ENCODE data around the gene VSNL1. TPM values are rescaled to one million over a fixed set of nuclear protein-coding genes. Genes with fewer than 3 reads are reported as not detected.

The VSNL1 gene
- total and polyA plus RNA-seq, 2 experiments from 2014 or later = 102 to 112 TPM

DNA sequence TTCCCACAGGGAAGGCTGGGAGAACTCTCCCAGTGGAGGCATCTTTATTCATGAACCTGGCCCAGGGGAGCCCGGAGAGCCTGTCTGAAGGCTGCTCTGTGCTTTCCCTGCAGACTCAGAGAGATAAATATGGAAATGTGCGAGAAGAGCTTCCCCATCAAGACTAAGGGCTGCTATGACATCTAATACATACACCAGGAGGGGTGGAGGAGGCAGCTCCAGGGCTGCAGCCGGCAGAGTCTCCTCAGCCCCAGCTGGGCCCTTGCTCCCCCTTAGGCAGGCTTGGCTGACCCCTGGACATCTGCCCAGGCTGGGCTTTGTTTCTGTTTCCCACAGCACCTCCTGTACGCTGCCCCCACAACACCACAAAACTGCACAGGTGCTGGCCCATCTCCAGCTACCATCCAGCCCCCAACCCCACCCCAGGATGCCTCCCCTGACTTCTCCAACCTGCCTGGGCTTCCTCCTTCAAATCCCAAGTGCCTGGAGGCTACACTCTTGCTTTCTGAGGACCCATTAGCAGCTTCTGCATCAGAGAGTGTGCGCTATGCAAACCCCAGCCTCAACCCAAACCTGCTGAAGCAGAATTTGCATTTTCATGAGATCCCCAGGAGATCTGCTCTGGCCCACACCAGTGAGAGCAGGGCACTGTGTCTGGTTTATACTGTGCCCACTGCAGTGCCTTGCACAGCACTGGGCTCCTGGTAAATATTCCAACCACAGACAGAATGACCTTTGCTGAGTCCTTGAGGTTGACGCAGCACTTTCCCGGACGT, 96.8 kb downstream of the VSNL1 start:
- ATAC-seq = peak; percentile 51
- Histone ChIP-seq H3K27me3 (ENCODE audit: insufficient read depth) (no peaks in the 10 kb centered on the region), H3K4me2 (no peak overlapping the region), H3K4me1 (ENCODE audit: insufficient read depth) (no peaks in the 10 kb centered on the region; the same call in 1 of the 2 replicates), H3K4me3 (no peak overlapping the region), H3K27ac (ENCODE audit: low read depth) (no peak overlapping the region), H3K9me2 (ENCODE audit: insufficient read depth) (no peaks in the 10 kb centered on the region), H4K20me1 (replicated peaks; ENCODE audit: insufficient read depth) (peaks cover 8% of the 10 kb centered on the region), H3F3A (replicated peaks; ENCODE audit: low read depth) (no peaks in the 10 kb centered on the region), H3K79me2 (replicated peaks; ENCODE audit: insufficient read depth) (0 out of 2 replicates have a peak, but pooled peaks cover 3% of the 10 kb centered on the region), H3K36me3 (ENCODE audit: insufficient read depth) (no peaks in the 10 kb centered on the region), H2AFZ (no peak overlapping the region)
- H3K27ac Mint-ChIP-seq = peak overlapping the region; percentile 16
- peaks cover 7% of the 10 kb centered on the region; the same call in 1 of the 3 replicates for H3K9me3 Mint-ChIP-seq
- TF ChIP-seq, protein P1, sequence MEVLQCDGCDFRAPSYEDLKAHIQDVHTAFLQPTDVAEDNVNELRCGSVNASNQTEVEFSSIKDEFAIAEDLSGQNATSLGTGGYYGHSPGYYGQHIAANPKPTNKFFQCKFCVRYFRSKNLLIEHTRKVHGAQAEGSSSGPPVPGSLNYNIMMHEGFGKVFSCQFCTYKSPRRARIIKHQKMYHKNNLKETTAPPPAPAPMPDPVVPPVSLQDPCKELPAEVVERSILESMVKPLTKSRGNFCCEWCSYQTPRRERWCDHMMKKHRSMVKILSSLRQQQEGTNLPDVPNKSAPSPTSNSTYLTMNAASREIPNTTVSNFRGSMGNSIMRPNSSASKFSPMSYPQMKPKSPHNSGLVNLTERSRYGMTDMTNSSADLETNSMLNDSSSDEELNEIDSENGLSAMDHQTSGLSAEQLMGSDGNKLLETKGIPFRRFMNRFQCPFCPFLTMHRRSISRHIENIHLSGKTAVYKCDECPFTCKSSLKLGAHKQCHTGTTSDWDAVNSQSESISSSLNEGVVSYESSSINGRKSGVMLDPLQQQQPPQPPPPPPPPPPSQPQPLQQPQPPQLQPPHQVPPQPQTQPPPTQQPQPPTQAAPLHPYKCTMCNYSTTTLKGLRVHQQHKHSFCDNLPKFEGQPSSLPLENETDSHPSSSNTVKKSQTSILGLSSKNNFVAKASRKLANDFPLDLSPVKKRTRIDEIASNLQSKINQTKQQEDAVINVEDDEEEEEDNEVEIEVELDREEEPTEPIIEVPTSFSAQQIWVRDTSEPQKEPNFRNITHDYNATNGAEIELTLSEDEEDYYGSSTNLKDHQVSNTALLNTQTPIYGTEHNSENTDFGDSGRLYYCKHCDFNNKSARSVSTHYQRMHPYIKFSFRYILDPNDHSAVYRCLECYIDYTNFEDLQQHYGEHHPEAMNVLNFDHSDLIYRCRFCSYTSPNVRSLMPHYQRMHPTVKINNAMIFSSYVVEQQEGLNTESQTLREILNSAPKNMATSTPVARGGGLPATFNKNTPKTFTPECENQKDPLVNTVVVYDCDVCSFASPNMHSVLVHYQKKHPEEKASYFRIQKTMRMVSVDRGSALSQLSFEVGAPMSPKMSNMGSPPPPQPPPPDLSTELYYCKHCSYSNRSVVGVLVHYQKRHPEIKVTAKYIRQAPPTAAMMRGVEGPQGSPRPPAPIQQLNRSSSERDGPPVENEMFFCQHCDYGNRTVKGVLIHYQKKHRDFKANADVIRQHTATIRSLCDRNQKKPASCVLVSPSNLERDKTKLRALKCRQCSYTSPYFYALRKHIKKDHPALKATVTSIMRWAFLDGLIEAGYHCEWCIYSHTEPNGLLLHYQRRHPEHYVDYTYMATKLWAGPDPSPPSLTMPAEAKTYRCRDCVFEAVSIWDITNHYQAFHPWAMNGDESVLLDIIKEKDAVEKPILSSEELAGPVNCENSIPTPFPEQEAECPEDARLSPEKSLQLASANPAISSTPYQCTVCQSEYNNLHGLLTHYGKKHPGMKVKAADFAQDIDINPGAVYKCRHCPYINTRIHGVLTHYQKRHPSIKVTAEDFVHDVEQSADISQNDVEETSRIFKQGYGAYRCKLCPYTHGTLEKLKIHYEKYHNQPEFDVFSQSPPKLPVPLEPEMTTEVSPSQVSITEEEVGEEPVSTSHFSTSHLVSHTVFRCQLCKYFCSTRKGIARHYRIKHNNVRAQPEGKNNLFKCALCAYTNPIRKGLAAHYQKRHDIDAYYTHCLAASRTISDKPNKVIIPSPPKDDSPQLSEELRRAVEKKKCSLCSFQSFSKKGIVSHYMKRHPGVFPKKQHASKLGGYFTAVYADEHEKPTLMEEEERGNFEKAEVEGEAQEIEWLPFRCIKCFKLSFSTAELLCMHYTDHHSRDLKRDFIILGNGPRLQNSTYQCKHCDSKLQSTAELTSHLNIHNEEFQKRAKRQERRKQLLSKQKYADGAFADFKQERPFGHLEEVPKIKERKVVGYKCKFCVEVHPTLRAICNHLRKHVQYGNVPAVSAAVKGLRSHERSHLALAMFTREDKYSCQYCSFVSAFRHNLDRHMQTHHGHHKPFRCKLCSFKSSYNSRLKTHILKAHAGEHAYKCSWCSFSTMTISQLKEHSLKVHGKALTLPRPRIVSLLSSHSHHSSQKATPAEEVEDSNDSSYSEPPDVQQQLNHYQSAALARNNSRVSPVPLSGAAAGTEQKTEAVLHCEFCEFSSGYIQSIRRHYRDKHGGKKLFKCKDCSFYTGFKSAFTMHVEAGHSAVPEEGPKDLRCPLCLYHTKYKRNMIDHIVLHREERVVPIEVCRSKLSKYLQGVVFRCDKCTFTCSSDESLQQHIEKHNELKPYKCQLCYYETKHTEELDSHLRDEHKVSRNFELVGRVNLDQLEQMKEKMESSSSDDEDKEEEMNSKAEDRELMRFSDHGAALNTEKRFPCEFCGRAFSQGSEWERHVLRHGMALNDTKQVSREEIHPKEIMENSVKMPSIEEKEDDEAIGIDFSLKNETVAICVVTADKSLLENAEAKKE (CRISPR knock-in tag; IDR thresholded peaks at IDR 0.05) = no peak
- TF ChIP-seq ZNF114 (CRISPR knock-in tag; IDR thresholded peaks at IDR 0.05) (no peak), STAT1 (IDR thresholded peaks at IDR 0.05; ENCODE audit: unreplicated experiment) (no peak), POLR2AphosphoS5 (IDR thresholded peaks at IDR 0.05; ENCODE audit: low read depth) (no peak), NANOG (IDR thresholded peaks at IDR 0.05; ENCODE audit: borderline replicate concordance) (no peak)
- TF ChIP-seq, protein P2, sequence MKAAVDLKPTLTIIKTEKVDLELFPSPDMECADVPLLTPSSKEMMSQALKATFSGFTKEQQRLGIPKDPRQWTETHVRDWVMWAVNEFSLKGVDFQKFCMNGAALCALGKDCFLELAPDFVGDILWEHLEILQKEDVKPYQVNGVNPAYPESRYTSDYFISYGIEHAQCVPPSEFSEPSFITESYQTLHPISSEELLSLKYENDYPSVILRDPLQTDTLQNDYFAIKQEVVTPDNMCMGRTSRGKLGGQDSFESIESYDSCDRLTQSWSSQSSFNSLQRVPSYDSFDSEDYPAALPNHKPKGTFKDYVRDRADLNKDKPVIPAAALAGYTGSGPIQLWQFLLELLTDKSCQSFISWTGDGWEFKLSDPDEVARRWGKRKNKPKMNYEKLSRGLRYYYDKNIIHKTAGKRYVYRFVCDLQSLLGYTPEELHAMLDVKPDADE (IDR thresholded peaks at IDR 0.05) = no peak
- DNase-seq (ENCODE audit: low spot score) = no peak
- H3K4me3 Mint-ChIP-seq = no peak overlapping the region
- H3K36me3 Mint-ChIP-seq (ENCODE audit: low read depth) = peaks cover 25% of the 10 kb centered on the region
- H3K27me3 Mint-ChIP-seq (ENCODE audit: insufficient read depth, low read depth, poor library complexity) = peaks cover 11% of the 10 kb centered on the region
- H3K4me1 Mint-ChIP-seq = peaks cover 27% of the 10 kb centered on the region

Measured in GM23338 (cell line).